ENCODE results near the gene TNFRSF6B.

- TF ChIP-seq POLR2AphosphoS5 (IDR thresholded peaks at IDR 0.05; ENCODE audit: low read depth, low read length) = no peak
- TF ChIP-seq TAF1 (IDR thresholded peaks at IDR 0.05; ENCODE audit: borderline replicate concordance, insufficient read depth, low read length) = no peak
- TF ChIP-seq REST (IDR thresholded peaks at IDR 0.05; ENCODE audit: insufficient read depth in 1 of 2, low read depth in 2 of 2, low read length in 2 of 2) = no peak
- TF ChIP-seq FOXP2 (optimal IDR thresholded peaks at IDR 0.05; ENCODE audit: borderline replicate concordance, extremely low read depth, extremely low read length, insufficient read depth) = no peak
Observed at GRCh38 chr20:63703471-63703975, 7.1 kb downstream of the TNFRSF6B start.

Data from PFSK-1 (cell line).